DND-41 (cell line): ENCODE results near the gene NT5C.

ENCODE experiments used
- ATAC-seq: fragments of 200-7000 bp; cut with Tn5 transposase; 3 replicates; pipeline ENCODE4 v1.9.1; 2021; ENCODE audit warnings: low read depth; ENCODE audit not compliant: insufficient read depth
- DNase-seq: peaks from one replicate; pipeline ENCODE4 v3.0.0-alpha.2; 2020
- H2AFZ ChIP-seq: 2 replicates; pipeline ENCODE4 v1.6.0; 2012; ENCODE audit warnings: low read depth, low read length
- H3K27ac ChIP-seq: 2 replicates; pipeline ENCODE4 v1.5.1; 2012; ENCODE audit warnings: low read length, inconsistent platforms
- H3K27me3 ChIP-seq: fragments of 200-600 bp; sonication (generic); 2 replicates; pipeline ENCODE4 v1.6.0; 2012; ENCODE audit warnings: low read length, mild to moderate bottlenecking, inconsistent platforms; ENCODE audit not compliant: insufficient read depth, poor library complexity
- H3K36me3 ChIP-seq: 2 replicates; pipeline ENCODE4 v1.5.1; 2012; ENCODE audit warnings: low read length, inconsistent platforms; ENCODE audit not compliant: insufficient read depth
- H3K4me1 ChIP-seq: 2 replicates; pipeline ENCODE4 v1.5.1; 2012; ENCODE audit warnings: mild to moderate bottlenecking, low read length; ENCODE audit not compliant: insufficient read depth
- H3K4me2 ChIP-seq: 2 replicates; pipeline ENCODE4 v1.6.0; 2012; ENCODE audit warnings: mild to moderate bottlenecking, moderate library complexity, low read length, inconsistent platforms; ENCODE audit not compliant: insufficient read depth
- H3K4me3 ChIP-seq, 2 experiments: fragments of 200-600 bp in 1 of 2; shearing (Covaris generic) in 1 of 2; 2 replicates each; pipeline ENCODE4 v1.5.1; 2012 to 2016; ENCODE audit warnings: inconsistent platforms in 2 of 2, low read length in 2 of 2, mild to moderate bottlenecking in 2 of 2, low read depth in 1 of 2, moderate library complexity in 1 of 2
- H3K79me2 ChIP-seq: 2 replicates; pipeline ENCODE4 v1.6.0; 2012; ENCODE audit warnings: low read length, inconsistent platforms; ENCODE audit not compliant: insufficient read depth
- H3K9ac ChIP-seq: 2 replicates; pipeline ENCODE4 v1.6.0; 2012; ENCODE audit warnings: low read depth, mild to moderate bottlenecking, inconsistent platforms, low read length, moderate library complexity
- H3K9me3 ChIP-seq: 2 replicates; pipeline ENCODE4 v1.5.1; 2012; ENCODE audit warnings: low read length, moderate library complexity, mild to moderate bottlenecking, inconsistent platforms; ENCODE audit not compliant: insufficient read depth, severe bottlenecking
- H4K20me1 ChIP-seq: 2 replicates; pipeline ENCODE4 v1.6.0; 2012; ENCODE audit warnings: low read length; ENCODE audit not compliant: insufficient read depth
- CTCF ChIP-seq: IDR thresholded peaks from 2 replicates; pipeline ENCODE4 v1.5.1; 2012; ENCODE audit warnings: borderline replicate concordance, low read length, moderate library complexity, mild to moderate bottlenecking; ENCODE audit not compliant: poor library complexity, severe bottlenecking; ENCODE audit errors: extremely low read depth
- EZH2 ChIP-seq: IDR thresholded peaks from 3 replicates; pipeline ENCODE4 v1.6.1; 2012; ENCODE audit warnings: borderline replicate concordance, low read depth, mild to moderate bottlenecking, moderate library complexity, low read length, inconsistent platforms; ENCODE audit not compliant: severe bottlenecking

Gene NT5C

GRCh38 chr17:75099881-75100595 lies 31.5 kb downstream of the NT5C start:
- peaks cover 6% of the 10 kb centered on the region; the same call in 1 of the 2 replicates for H3K36me3 ChIP-seq
- H3K79me2 ChIP-seq: no peaks in the 10 kb centered on the region
- TF ChIP-seq EZH2 (no peak), CTCF (no peak)
- no peak overlapping the region for H3K27ac ChIP-seq
- no peak for ATAC-seq
- H3K9me3 ChIP-seq: no peaks in the 10 kb centered on the region
- H3K4me3 ChIP-seq: no peak overlapping the region
- no peaks in the 10 kb centered on the region for H4K20me1 ChIP-seq
- no peak overlapping the region for H3K4me2 ChIP-seq
- H3K9ac ChIP-seq: no peak overlapping the region
- no peaks in the 10 kb centered on the region for H3K27me3 ChIP-seq
- no peak for DNase-seq
- H2AFZ ChIP-seq: no peak overlapping the region
- H3K4me1 ChIP-seq: no peaks in the 10 kb centered on the region

- Histone ChIP-seq H4K20me1 (no peaks in the 10 kb centered on the region), H3K27ac (no peak overlapping the region), H3K4me1 (no peaks in the 10 kb centered on the region), H3K27me3 (no peaks in the 10 kb centered on the region), H3K4me2 (no peak overlapping the region), H3K79me2 (no peaks in the 10 kb centered on the region), H2AFZ (no peak overlapping the region), H3K36me3 (peaks cover 6% of the 10 kb centered on the region; the same call in 1 of the 2 replicates), H3K9me3 (no peaks in the 10 kb centered on the region), H3K4me3 (no peak overlapping the region), H3K9ac (no peak overlapping the region)
- DNase-seq: no peak
- no peak for ATAC-seq
- TF ChIP-seq EZH2 (no peak), CTCF (no peak)
Measured at GRCh38 chr17:75098861-75099260, 32.7 kb downstream of the NT5C start.

GRCh38 chr17:75097865-75098264 lies 33.7 kb downstream of the NT5C start:
- no peak for ATAC-seq
- TF ChIP-seq CTCF (no peak), EZH2 (no peak)
- Histone ChIP-seq H3K9me3 (no peaks in the 10 kb centered on the region), H3K4me3 (no peak overlapping the region), H2AFZ (no peak overlapping the region), H3K79me2 (no peaks in the 10 kb centered on the region), H3K4me1 (no peaks in the 10 kb centered on the region), H3K27me3 (no peaks in the 10 kb centered on the region), H4K20me1 (no peaks in the 10 kb centered on the region), H3K9ac (no peak overlapping the region), H3K36me3 (peaks cover 6% of the 10 kb centered on the region; the same call in 1 of the 2 replicates), H3K4me2 (no peak overlapping the region), H3K27ac (no peak overlapping the region)
- DNase-seq: no peak
